Epidermal melanocyte (primary cell): ENCODE data around the gene UMODL1.

Experiments
- DNase-seq: peaks from one replicate; pipeline ENCODE4 v3.0.0; 2011; ENCODE audit warnings: low spot score; ENCODE audit not compliant: insufficient read length

UMODL1 gene

GRCh38 chr21:42146821-42147220, 75.7 kb downstream of the UMODL1 start:
- no peak for DNase-seq

DNA sequence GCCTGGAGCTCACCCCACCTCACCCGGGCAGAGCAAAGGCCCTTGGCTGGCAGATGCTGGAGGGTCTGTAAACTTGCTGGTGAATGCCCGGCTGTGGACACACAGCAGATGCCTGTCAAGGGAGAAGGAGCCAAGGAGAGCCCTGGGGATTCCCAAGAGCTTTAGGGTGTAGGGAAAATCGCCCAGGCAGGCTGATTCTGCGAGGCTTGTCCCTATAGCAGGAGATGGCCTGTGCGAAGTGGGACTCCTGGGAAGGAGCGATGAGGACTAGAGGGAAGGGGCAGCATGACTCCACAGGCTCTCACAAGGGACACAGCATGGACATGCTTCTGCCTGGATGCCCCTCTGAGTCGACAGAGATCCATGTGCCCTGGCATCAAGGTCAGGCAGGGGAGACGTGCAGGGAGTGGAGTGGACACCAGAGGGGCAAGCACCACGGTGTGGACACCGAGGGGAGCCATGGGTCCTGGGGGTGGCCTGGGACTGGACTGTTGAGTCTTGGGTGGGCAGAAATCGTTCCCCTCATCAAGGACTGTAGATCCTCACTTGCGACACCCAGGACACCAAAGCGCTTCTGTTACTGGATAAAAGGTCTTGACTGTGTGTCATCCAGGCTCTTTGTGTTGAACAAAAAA, 76.4 kb downstream of the UMODL1 start:
- no peak for DNase-seq

- DNase-seq, result no peak
Observed at GRCh38 chr21:42148097-42148496, 77.0 kb downstream of the UMODL1 start.

DNA sequence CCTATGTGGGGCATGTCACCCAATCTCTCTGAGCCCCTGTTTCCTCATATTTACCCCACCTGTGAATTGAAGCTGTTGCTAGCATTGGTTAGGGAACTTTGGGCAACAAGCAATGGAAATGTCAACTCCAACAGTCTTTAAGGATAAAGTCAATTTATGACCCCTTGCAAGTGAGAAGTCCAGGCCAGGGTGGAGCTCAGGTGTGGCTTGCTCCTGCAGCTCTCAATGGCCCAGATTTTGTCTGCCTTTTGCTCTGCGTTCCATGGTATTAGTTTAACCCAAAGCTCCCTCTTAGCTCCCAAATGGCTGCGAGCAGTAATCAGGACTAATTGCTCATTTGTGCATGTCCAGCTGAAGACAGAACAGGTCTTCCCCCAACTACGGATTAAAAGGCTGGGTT, 77.5 kb downstream of the UMODL1 start:
- no peak for DNase-seq

- no peak for DNase-seq
Observed at GRCh38 chr21:42149656-42150473, 78.7 kb downstream of the UMODL1 start.

DNA sequence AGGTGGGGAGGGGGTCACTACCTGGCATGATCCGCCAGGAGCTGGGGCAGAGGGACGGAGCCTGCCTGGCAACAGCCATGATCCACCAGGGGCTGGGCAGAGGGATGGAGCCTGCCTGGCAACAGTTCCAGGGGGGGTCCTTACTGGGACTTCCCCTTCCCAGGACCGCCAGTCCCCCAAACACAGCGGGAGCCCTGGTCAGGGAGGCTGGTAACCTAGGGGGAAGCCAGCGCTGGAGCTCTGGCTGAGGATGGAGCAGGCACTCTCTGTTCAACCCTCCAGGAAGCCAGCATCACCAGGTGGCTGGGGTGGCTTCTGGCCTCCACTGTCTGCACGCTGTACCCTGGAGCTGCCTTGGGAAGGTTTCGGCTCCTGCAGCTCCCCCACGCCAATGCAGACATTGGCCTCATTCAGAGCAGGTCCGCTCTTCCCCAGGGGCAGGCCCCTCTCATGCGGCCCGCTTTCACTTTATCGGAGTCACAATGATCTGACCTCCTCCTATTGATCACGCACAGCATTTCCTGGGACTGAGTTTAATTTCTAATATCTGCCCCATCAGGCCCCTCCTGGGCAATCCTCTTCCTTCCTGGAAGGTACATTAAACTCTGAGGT, 79.5 kb downstream of the UMODL1 start:
- DNase-seq, result no peak

DNA sequence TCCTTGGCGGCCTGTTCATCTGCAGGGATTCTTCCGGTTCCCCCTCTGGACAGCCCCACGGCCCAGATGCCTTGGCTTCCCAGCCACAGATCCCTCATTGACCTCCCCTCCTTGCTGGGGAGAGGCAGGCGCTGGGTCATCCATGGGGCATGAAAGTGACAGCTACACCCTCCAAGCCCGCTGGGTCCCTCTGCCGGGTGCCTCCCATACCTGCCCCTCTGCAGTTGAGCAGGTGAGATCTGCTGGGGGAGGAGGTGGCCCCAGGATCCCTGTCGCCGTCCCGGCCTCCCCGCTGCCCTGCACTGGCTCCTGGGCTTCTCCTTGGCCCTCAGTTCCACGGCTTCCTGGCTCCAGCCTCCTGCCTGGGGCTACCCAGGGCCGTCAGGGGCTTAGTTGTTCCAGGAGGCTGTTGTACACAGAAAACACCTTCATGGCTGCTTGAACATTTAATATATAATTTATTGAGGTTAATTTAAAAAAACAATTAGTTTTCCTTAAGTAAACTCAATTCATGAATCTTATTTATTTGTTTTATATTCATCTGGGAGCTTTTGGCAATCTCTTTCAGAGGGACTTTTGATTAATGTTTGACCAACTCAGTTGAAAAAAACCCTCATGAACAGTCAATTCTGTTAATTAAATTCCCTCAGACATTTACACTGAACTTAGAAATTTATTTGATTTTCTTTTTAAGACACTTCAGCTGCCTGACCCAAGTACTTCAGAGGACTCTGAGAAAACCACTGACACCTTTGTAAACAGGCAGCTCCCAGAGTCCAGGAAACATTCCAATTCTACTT, 80.2 kb downstream of the UMODL1 start:
- no peak for DNase-seq

DNA sequence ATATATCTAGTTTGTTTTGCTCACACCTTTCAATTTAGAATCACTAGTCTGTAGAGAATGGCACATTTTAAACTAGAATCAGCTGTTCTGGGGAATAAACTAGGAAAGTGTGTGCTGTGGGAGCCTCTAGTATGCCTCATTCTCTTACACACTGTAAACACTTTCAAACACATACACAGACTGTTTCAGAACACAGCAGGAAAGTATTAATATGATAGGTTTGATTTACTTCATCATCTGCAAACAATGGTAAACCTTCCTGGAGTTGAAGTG, 80.8 kb downstream of the UMODL1 start:
- no peak for DNase-seq

DNA sequence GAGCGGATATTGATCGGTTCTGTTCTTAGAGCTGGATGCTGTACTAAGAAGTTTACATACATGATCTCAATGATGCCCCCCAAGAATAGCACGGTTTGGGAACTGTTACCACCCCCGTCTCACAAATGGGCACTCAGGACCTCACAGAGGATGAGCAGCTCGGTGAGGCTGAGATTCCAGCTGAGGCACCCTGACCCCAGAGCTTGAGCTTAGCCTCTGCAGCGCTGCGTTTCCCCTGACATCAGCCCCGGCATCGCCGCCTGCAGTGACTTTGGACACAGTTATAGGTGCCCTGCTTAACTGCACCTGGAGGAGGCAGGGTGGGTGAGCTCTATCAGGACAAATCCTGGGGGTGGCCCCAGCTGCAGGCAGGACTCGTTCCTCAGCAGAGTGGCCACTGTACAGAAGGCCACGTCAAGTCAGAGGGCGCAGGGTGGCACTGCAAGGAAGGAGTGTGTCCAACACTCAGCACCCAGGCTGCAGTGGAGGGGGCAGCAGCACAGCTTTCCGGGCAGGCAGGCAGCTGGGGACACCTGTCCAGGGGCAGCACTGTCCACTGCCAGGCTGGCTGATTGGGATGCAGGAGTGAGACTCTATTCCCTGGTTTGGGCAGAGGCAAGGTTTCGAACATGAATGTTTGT, 82.0 kb downstream of the UMODL1 start:
- no peak for DNase-seq

DNA sequence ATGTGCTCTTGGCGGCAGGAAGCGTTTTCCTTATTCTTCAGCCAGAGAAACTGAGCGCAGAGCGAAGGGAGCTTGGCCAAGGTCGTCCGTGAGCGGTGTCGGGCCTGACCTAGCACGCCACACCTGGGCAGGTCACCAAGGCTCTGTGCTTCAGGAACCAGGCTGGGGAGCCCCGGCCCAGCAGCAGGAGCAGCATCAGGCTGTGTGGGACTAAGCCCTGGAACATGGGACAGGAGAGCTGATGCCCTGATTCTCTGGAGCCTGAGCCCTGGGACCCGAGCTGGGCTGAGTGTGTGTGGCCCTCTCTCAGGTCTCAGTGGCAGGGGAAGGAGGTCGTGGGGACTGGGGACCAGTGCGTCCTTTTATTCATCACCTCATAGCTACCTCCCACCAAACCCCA, 82.6 kb downstream of the UMODL1 start:
- DNase-seq, result no peak

- DNase-seq, result no peak
Observed at GRCh38 chr21:42154237-42155044, 83.3 kb downstream of the UMODL1 start.

GRCh38 chr21:42155045-42155855, 84.1 kb downstream of the UMODL1 start:
- DNase-seq, result no peak

DNA sequence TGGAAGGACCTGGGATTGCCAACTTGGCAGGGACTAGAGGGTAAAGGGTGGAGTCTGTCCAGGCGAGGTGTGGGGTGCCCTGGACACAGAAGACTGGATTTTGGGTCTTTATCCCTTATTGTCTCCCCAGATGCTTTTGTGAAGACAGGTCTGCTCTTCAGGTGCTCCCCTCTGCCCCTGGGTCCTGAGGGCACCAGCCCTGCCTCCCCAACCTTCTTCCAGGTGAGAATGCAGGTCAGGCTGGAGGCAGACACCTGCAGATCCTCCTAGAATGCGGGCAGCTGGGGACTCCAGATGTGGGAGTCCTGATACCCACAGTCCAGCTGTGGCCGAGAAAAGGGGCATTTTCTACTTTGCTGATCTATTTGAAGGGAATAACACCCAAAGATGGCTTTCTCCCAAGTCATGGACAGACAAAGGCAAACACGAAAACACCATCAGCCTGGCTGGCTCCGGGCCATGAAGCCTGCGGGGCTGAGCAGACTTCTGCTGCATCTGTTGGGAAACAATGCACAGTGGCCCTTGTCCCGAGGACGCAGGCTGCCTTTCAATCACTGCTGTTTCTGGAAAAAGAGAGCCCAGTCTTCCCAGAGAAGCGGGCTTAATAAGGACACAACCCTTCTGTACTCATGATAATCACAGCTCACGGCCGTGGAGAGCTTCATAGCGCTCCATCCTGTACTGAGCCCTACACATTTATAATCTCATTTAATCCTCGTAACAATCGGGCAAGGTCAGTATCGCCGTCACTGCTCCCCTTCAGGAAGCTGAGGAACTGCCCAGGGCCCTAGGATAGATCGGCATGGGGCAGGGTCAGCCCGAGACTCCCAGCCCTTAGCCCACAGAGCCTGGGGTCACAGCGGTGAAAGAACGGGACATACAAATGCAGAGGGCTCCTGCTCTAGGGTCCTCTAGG, 85.8 kb downstream of the UMODL1 start:
- DNase-seq, result peak; percentile 91

DNA sequence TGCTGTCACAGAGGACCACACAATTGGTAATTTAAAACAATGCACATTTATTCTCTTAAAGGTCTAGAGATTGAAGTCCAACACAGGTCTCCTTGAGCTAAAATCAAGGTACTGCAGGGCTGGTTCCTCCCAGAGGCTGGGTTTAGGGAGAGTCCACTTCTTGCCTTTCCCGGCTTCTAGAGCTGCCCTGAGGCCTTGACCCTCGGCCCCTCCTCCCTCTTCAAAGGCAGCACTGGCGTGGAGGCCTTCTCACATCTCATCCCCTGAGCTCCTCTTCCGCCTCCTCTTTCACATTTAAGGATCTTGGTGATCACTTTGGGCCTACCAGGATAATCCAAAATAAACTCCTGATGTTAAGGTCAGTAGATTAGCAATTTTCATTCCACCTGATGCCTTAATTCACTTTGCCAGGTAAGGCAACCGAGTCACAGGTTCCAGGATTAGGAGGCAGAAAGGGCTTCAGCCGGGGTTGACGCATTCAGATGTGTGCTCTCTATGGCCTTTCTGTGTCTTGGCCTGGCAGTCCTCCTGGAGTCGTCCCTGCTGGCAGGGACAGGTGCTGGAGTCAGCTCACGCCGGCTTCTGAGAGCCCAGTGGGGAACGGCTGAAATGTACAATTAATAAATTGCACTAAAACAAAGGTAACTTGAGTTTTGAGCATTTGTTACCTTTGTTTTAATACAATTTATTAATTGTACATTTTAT, 86.6 kb downstream of the UMODL1 start:
- DNase-seq, result peak; percentile 1

DNA sequence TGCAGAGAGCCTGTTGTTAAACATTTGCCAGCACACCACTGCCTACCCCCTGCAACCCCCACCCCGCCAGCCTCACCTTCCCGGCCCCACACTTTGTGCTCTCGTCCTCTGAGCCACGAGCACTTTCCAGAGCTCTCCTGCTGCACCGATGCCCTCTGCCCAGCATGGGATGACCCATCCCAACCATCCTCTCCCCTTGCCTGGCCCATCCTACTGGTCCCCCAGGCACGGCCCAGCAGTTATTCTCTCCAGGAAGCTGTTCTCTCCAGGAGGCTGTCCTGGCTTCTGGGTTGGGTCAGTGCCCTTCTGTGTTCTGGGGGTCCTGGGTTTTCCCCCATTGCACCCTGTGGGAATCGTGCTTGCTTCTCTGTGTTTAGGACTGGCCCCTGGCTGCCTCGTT, 87.7 kb downstream of the UMODL1 start:
- DNase-seq, result no peak

GRCh38 chr21:42159560-42160110, 88.5 kb downstream of the UMODL1 start:
- DNase-seq, result no peak

GRCh38 chr21:42160111-42160721, 89.1 kb downstream of the UMODL1 start:
- no peak for DNase-seq
